KMS-11 (cell line): Measurements from ENCODE around the gene TCF7L2.

ENCODE experiments used
- H2AFZ ChIP-seq: fragments of 200-600 bp; sonication (generic); 2 replicates; pipeline ENCODE4 v1.6.1; 2016; ENCODE audit warnings: antibody characterized with exemption, mixed run types, low read depth
- H3K27ac ChIP-seq: fragments of 200-600 bp; sonication (generic); 2 replicates; pipeline ENCODE4 v1.6.1; 2016; ENCODE audit warnings: mild to moderate bottlenecking, mixed run types
- H3K27me3 ChIP-seq: fragments of 200-600 bp; sonication (generic); 2 replicates; pipeline ENCODE4 v1.6.1; 2017; ENCODE audit warnings: mild to moderate bottlenecking, low read depth, mixed run types, moderate library complexity; ENCODE audit not compliant: insufficient read depth
- H3K36me3 ChIP-seq: fragments of 200-600 bp; sonication (generic); 2 replicates; pipeline ENCODE4 v1.6.1; 2017; ENCODE audit warnings: mild to moderate bottlenecking, mixed run types; ENCODE audit not compliant: insufficient read depth
- H3K4me1 ChIP-seq: fragments of 200-600 bp; sonication (generic); 2 replicates; pipeline ENCODE4 v1.6.1; 2016; ENCODE audit warnings: mild to moderate bottlenecking, low read depth, mixed run types; ENCODE audit not compliant: poor library complexity, severe bottlenecking
- H3K4me2 ChIP-seq: fragments of 200-600 bp; sonication (generic); 2 replicates; pipeline ENCODE4 v1.7.0; 2016; ENCODE audit warnings: mild to moderate bottlenecking, mixed run types
- H3K4me3 ChIP-seq: fragments of 200-600 bp; sonication (generic); IDR thresholded peaks from 2 replicates; pipeline ENCODE4 v1.6.1; 2017; ENCODE audit warnings: low read depth, low read length, mixed read lengths; ENCODE audit not compliant: insufficient read depth
- H3K79me2 ChIP-seq: fragments of 200-600 bp; sonication (generic); 2 replicates; pipeline ENCODE4 v1.6.1; 2016; ENCODE audit warnings: low read depth, mixed run types; ENCODE audit not compliant: insufficient read depth
- H3K9ac ChIP-seq: fragments of 200-600 bp; sonication (generic); 2 replicates; pipeline ENCODE4 v1.6.1; 2016; ENCODE audit warnings: mild to moderate bottlenecking, mixed run types
- H4K20me1 ChIP-seq: fragments of 200-600 bp; sonication (generic); 2 replicates; pipeline ENCODE4 v1.6.1; 2016; ENCODE audit warnings: mild to moderate bottlenecking, mixed run types; ENCODE audit not compliant: insufficient read depth
- CTCF ChIP-seq: fragments of 200-600 bp; sonication (generic); conservative IDR thresholded peaks from 2 replicates; pipeline ENCODE4 v1.6.1; 2017; ENCODE audit warnings: low read depth, mild to moderate bottlenecking, antibody characterized with exemption, low read length, moderate library complexity, mixed read lengths

The TCF7L2 gene

GRCh38 chr10:113049881-113050280 is 99.8 kb downstream of the TCF7L2 start:
- Histone ChIP-seq H3K4me1 (no peaks in the 10 kb centered on the region), H3K9ac (no peak overlapping the region), H3K79me2 (no peaks in the 10 kb centered on the region), H2AFZ (no peak overlapping the region), H3K36me3 (no peaks in the 10 kb centered on the region), H3K27ac (no peak overlapping the region), H3K27me3 (no peaks in the 10 kb centered on the region), H3K4me3 (no peak overlapping the region), H3K4me2 (no peak overlapping the region), H4K20me1 (no peaks in the 10 kb centered on the region)
- TF ChIP-seq CTCF, result no peak

GRCh38 chr10:113052076-113052830 is 102.2 kb downstream of the TCF7L2 start:
- Histone ChIP-seq H3K27me3 (no peaks in the 10 kb centered on the region), H3K4me1 (no peaks in the 10 kb centered on the region), H4K20me1 (no peaks in the 10 kb centered on the region), H2AFZ (no peak overlapping the region), H3K27ac (no peak overlapping the region), H3K4me3 (no peak overlapping the region), H3K36me3 (no peaks in the 10 kb centered on the region), H3K4me2 (no peak overlapping the region), H3K9ac (no peak overlapping the region), H3K79me2 (no peaks in the 10 kb centered on the region)
- TF ChIP-seq CTCF, result no peak

GRCh38 chr10:113053091-113053490 is 103.0 kb downstream of the TCF7L2 start:
- no peak for TF ChIP-seq CTCF
- Histone ChIP-seq H3K27me3 (no peaks in the 10 kb centered on the region), H4K20me1 (no peaks in the 10 kb centered on the region), H3K4me3 (no peak overlapping the region), H3K36me3 (no peaks in the 10 kb centered on the region), H2AFZ (no peak overlapping the region), H3K79me2 (no peaks in the 10 kb centered on the region), H3K27ac (no peak overlapping the region), H3K4me2 (no peak overlapping the region), H3K4me1 (no peaks in the 10 kb centered on the region), H3K9ac (no peak overlapping the region)

GRCh38 chr10:113053881-113054280 is 103.8 kb downstream of the TCF7L2 start:
- Histone ChIP-seq H3K27ac (no peak overlapping the region), H3K36me3 (no peaks in the 10 kb centered on the region), H3K4me1 (no peaks in the 10 kb centered on the region), H2AFZ (no peak overlapping the region), H3K4me2 (no peak overlapping the region), H4K20me1 (no peaks in the 10 kb centered on the region), H3K27me3 (no peaks in the 10 kb centered on the region), H3K4me3 (no peak overlapping the region), H3K9ac (no peak overlapping the region), H3K79me2 (no peaks in the 10 kb centered on the region)
- no peak for TF ChIP-seq CTCF
